Measurements from ENCODE around the gene FSTL5. TPM values are rescaled to one million over a fixed set of nuclear protein-coding genes. Genes with fewer than 3 reads are reported as not detected.

FSTL5 gene
- total and polyA plus RNA-seq, 4 experiments from 2014 or later = not detected

DNA sequence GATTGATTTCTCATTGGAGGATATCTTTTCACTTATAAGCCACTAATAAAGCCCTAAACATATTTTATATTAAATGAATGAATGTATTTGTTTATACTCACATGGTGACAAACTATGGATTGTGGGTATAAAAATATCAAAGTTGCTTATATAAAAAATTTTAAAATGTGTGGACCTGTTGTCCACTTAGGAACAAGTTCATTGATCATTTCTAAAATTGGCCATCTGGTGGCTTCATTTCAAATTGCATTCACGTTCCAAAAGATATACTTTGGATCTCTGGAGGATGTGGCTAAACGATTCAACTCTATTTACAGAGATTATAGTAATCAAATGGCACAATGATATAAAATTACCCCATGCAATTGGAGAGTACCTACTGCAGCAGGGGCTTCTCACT lies 32.5 kb downstream of the FSTL5 start:
- no peaks in the 10 kb centered on the region for H3K4me1 ChIP-seq (ENCODE audit: insufficient read depth, low read length)
- H3K36me3 ChIP-seq (ENCODE audit: insufficient read depth, low read length) = no peaks in the 10 kb centered on the region
- no peaks in the 10 kb centered on the region for H3K36me3 Mint-ChIP-seq
- no peak overlapping the region for H3K27ac Mint-ChIP-seq
- no peaks in the 10 kb centered on the region for H3K27me3 ChIP-seq (ENCODE audit: insufficient read depth, low read length)
- no peaks in the 10 kb centered on the region for H3K27me3 Mint-ChIP-seq
- no peaks in the 10 kb centered on the region for H3K4me1 Mint-ChIP-seq
- DNase-seq = no peak
- ChIA-PET POLR2A (ENCODE audit: partially characterized antibody) (no interaction called here), CTCF (ENCODE audit: partially characterized antibody) (no interaction called here)
- H3K27ac ChIP-seq (ENCODE audit: low read depth, low read length) = no peak overlapping the region
- H3K9me3 ChIP-seq (ENCODE audit: control insufficient read depth in 1 of 2, low read length in 2 of 2) = no peaks in the 10 kb centered on the region
- H3K4me3 ChIP-seq (ENCODE audit: low read length in 2 of 2) = no peak overlapping the region
- no peak overlapping the region for H3K4me3 Mint-ChIP-seq
- intact Hi-C loops (cut with micrococcal nuclease) = no loop called here
- H3K9me3 Mint-ChIP-seq = peaks cover 2 to 6% (median 5%) of the 10 kb centered on the region in 8 donors

DNA sequence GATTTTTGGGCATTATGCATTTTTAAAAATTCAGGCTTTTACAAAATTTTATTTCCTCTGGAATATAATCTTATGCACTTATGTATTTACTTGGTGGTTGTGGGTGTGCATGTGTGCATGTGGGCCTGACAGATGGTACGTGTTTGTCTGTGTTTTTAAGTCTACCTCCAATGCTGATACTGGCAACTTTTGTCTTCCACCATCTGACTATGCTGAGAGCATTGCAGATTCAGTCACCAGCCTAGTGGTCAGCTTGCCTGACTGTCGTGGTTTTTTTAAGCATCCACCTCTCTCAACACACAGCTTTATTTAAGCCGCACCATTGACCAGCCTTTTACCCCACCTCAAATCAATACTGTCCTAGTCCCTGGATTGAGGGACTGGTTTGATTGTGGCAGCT lies 37.1 kb downstream of the FSTL5 start:
- POLR2A ChIA-PET (ENCODE audit: partially characterized antibody) = no interaction called here
- Histone ChIP-seq H3K27me3 (ENCODE audit: insufficient read depth, low read length) (no peaks in the 10 kb centered on the region), H3K36me3 (ENCODE audit: insufficient read depth, low read length) (no peaks in the 10 kb centered on the region), H3K4me1 (ENCODE audit: insufficient read depth, low read length) (no peaks in the 10 kb centered on the region), H3K9me3 (ENCODE audit: control insufficient read depth in 1 of 2, low read length in 2 of 2) (no peaks in the 10 kb centered on the region), H3K27ac (ENCODE audit: low read depth, low read length) (no peak overlapping the region), H3K4me3 (ENCODE audit: low read length in 2 of 2) (no peak overlapping the region)
- Mint-ChIP-seq H3K36me3 (no peaks in the 10 kb centered on the region), H3K4me1 (no peaks in the 10 kb centered on the region), H3K4me3 (no peak overlapping the region), H3K9me3 (peaks cover 0 to 2% (median 0%) of the 10 kb centered on the region in 8 donors), H3K27ac (no peak overlapping the region), H3K27me3 (no peaks in the 10 kb centered on the region)
- no peak for DNase-seq
- intact Hi-C loops (cut with micrococcal nuclease) = no loop called here
- CTCF ChIA-PET (ENCODE audit: partially characterized antibody) = no interaction called here

GRCh38 chr4:162117051-162117450 lies 46.7 kb downstream of the FSTL5 start:
- intact Hi-C loops (cut with micrococcal nuclease) = no loop called here
- no peaks in the 10 kb centered on the region for H3K4me1 Mint-ChIP-seq
- DNase-seq = no peak
- CTCF ChIA-PET (ENCODE audit: partially characterized antibody) = no interaction called here
- H3K9me3 ChIP-seq (ENCODE audit: control insufficient read depth in 1 of 2, low read length in 2 of 2) = no peaks in the 10 kb centered on the region
- H3K27ac ChIP-seq (ENCODE audit: low read depth, low read length) = no peak overlapping the region
- POLR2A ChIA-PET (ENCODE audit: partially characterized antibody) = no interaction called here
- no peak overlapping the region for H3K4me3 Mint-ChIP-seq
- no peaks in the 10 kb centered on the region for H3K36me3 Mint-ChIP-seq
- no peaks in the 10 kb centered on the region for H3K27me3 Mint-ChIP-seq
- H3K4me1 ChIP-seq (ENCODE audit: insufficient read depth, low read length) = no peaks in the 10 kb centered on the region
- H3K27me3 ChIP-seq (ENCODE audit: insufficient read depth, low read length) = no peaks in the 10 kb centered on the region
- no peak overlapping the region for H3K4me3 ChIP-seq (ENCODE audit: low read length in 2 of 2)
- H3K27ac Mint-ChIP-seq = no peak overlapping the region
- no peaks in the 10 kb centered on the region for H3K36me3 ChIP-seq (ENCODE audit: insufficient read depth, low read length)
- peaks cover 0 to 12% (median 3%) of the 10 kb centered on the region in 8 donors for H3K9me3 Mint-ChIP-seq

DNA sequence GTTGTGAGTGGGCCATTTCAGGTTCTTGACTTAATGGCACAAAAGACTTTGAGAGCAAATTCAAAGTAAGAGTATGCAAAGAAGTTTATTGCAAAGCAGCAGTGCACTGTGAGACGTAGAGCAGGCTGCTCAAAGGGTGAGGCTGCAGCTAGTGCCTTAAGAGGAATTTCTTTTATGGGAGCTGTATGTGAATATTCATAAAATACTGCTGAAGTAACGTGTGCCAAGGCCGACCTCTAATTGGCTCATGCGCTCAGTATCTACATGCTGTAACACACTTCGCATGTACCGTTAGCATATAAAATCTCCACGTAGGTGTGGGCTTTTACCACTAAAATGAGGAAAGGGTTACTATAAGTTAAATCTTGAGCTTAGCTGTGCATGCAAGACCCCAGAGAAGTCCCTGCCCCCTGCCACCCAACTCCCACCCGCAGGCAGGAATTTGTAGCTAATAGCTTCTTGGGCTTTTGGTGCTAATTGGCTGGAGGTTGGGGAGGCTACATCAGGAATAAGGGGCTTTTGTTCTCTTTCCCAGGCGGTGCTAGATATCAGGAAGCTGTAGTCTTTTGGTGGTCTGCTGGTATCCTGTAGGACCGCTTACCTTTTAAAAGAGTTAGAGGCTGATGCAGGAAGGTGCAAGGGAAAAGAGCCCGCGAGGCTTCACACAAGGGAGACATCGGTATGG lies 47.6 kb downstream of the FSTL5 start:
- intact Hi-C loops (cut with micrococcal nuclease) = no loop called here
- POLR2A ChIA-PET (ENCODE audit: partially characterized antibody) = no interaction called here
- CTCF ChIA-PET (ENCODE audit: partially characterized antibody) = no interaction called here
- Histone ChIP-seq H3K4me1 (ENCODE audit: insufficient read depth, low read length) (no peaks in the 10 kb centered on the region), H3K4me3 (ENCODE audit: low read length in 2 of 2) (no peak overlapping the region), H3K36me3 (ENCODE audit: insufficient read depth, low read length) (no peaks in the 10 kb centered on the region), H3K27me3 (ENCODE audit: insufficient read depth, low read length) (no peaks in the 10 kb centered on the region), H3K27ac (ENCODE audit: low read depth, low read length) (no peak overlapping the region), H3K9me3 (ENCODE audit: control insufficient read depth in 1 of 2, low read length in 2 of 2) (no peaks in the 10 kb centered on the region)
- Mint-ChIP-seq H3K36me3 (no peaks in the 10 kb centered on the region), H3K27ac (no peak overlapping the region), H3K4me1 (no peaks in the 10 kb centered on the region), H3K27me3 (no peaks in the 10 kb centered on the region), H3K4me3 (no peak overlapping the region), H3K9me3 (peaks cover 0 to 12% (median 3%) of the 10 kb centered on the region in 8 donors)
- DNase-seq = no peak

GRCh38 chr4:162115333-162115732 lies 48.5 kb downstream of the FSTL5 start:
- no peak overlapping the region for H3K27ac ChIP-seq (ENCODE audit: low read depth, low read length)
- H3K9me3 ChIP-seq (ENCODE audit: control insufficient read depth in 1 of 2, low read length in 2 of 2) = no peaks in the 10 kb centered on the region
- H3K4me1 ChIP-seq (ENCODE audit: insufficient read depth, low read length) = no peaks in the 10 kb centered on the region
- intact Hi-C loops (cut with micrococcal nuclease) = no loop called here
- H3K9me3 Mint-ChIP-seq = peaks cover 0 to 12% (median 3%) of the 10 kb centered on the region in 8 donors
- no peak overlapping the region for H3K27ac Mint-ChIP-seq
- no peaks in the 10 kb centered on the region for H3K36me3 Mint-ChIP-seq
- CTCF ChIA-PET (ENCODE audit: partially characterized antibody) = no interaction called here
- H3K4me1 Mint-ChIP-seq = no peaks in the 10 kb centered on the region
- no peaks in the 10 kb centered on the region for H3K27me3 ChIP-seq (ENCODE audit: insufficient read depth, low read length)
- H3K27me3 Mint-ChIP-seq = no peaks in the 10 kb centered on the region
- POLR2A ChIA-PET (ENCODE audit: partially characterized antibody) = no interaction called here
- no peak for DNase-seq
- H3K4me3 Mint-ChIP-seq = no peak overlapping the region
- no peak overlapping the region for H3K4me3 ChIP-seq (ENCODE audit: low read length in 2 of 2)
- no peaks in the 10 kb centered on the region for H3K36me3 ChIP-seq (ENCODE audit: insufficient read depth, low read length)

DNA sequence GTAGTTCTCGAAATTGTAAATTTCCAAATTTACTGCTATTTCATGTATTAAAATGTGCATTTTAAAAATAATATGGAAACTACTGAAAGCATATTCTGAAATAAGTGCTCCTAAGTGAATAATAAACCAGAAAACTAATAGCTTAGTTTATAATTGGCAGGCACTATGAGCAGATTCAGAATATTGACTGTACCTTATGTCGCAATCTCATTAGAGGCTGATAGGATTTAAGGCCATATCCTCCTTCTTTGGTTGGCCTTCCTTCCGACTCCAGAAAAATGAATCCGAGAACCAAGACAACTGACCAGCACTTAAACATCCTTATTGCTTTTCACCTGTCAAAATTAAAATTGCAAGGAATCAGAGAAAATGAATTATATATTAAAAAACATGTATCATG lies 52.7 kb downstream of the FSTL5 start:
- Histone ChIP-seq H3K4me3 (ENCODE audit: low read length in 2 of 2) (no peak overlapping the region), H3K9me3 (ENCODE audit: control insufficient read depth in 1 of 2, low read length in 2 of 2) (no peaks in the 10 kb centered on the region), H3K27ac (ENCODE audit: low read depth, low read length) (no peak overlapping the region), H3K27me3 (ENCODE audit: insufficient read depth, low read length) (no peaks in the 10 kb centered on the region), H3K36me3 (ENCODE audit: insufficient read depth, low read length) (no peaks in the 10 kb centered on the region), H3K4me1 (ENCODE audit: insufficient read depth, low read length) (no peaks in the 10 kb centered on the region)
- no peak for DNase-seq
- no peaks in the 10 kb centered on the region for H3K27me3 Mint-ChIP-seq
- ChIA-PET POLR2A (ENCODE audit: partially characterized antibody) (no interaction called here), CTCF (ENCODE audit: partially characterized antibody) (no interaction called here)
- peaks cover 0 to 13% (median 2%) of the 10 kb centered on the region in 8 donors for H3K9me3 Mint-ChIP-seq
- H3K4me1 Mint-ChIP-seq = no peaks in the 10 kb centered on the region
- intact Hi-C loops (cut with micrococcal nuclease) = no loop called here
- no peak overlapping the region for H3K4me3 Mint-ChIP-seq
- no peak overlapping the region for H3K27ac Mint-ChIP-seq
- H3K36me3 Mint-ChIP-seq = no peaks in the 10 kb centered on the region

DNA sequence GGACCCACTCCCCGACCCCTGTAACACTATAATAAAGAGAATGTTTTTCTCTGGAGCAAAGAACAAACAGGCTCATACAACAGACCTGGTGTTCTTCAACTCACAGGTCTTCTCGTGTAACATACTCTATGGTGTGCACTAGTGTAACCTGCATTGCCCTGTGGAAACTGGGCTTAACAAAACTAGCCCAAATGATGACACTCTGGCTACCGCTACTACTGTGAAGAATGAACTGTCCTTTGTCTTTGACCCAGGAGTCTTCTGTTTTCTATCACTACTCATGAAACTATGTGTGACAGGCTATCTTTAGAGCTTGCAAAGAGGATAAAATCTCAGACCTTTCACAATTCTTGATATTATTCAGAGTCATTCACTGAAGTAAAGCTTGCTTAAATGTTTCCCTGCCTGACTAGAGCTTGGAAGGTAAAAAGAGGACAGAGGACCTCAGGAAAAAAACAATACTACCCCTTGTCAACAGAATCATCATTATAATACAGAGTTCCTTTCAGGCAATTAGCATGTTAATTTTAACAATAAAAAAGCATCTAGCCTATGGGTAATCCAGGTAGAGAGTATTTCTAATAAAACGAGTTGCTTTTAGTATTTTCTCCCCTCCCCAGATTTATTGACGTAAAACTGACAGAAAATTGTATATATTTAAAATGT lies 59.2 kb downstream of the FSTL5 start:
- peaks cover 0 to 9% (median 0%) of the 10 kb centered on the region in 8 donors for H3K9me3 Mint-ChIP-seq
- Histone ChIP-seq H3K4me3 (ENCODE audit: low read length in 2 of 2) (no peak overlapping the region), H3K36me3 (ENCODE audit: insufficient read depth, low read length) (no peaks in the 10 kb centered on the region), H3K27me3 (ENCODE audit: insufficient read depth, low read length) (no peaks in the 10 kb centered on the region), H3K4me1 (ENCODE audit: insufficient read depth, low read length) (no peaks in the 10 kb centered on the region), H3K9me3 (ENCODE audit: control insufficient read depth in 1 of 2, low read length in 2 of 2) (no peaks in the 10 kb centered on the region), H3K27ac (ENCODE audit: low read depth, low read length) (no peak overlapping the region)
- no peak overlapping the region for H3K27ac Mint-ChIP-seq
- no peaks in the 10 kb centered on the region for H3K36me3 Mint-ChIP-seq
- CTCF ChIA-PET (ENCODE audit: partially characterized antibody) = no interaction called here
- H3K27me3 Mint-ChIP-seq = no peaks in the 10 kb centered on the region
- H3K4me3 Mint-ChIP-seq = no peak overlapping the region
- no peaks in the 10 kb centered on the region for H3K4me1 Mint-ChIP-seq
- POLR2A ChIA-PET (ENCODE audit: partially characterized antibody) = no interaction called here
- intact Hi-C loops (cut with micrococcal nuclease) = no loop called here
- DNase-seq = no peak

Measured in CD4-positive, alpha-beta memory T cell (primary cell).